Measurements from ENCODE around the gene VPS26B.

GRCh38 chr11:134233729-134234179 is 9.3 kb downstream of the VPS26B start:
- TF ChIP-seq CREB1 (IDR thresholded peaks at IDR 0.05; ENCODE audit: low read depth) (no peak), RAD21 (IDR thresholded peaks at IDR 0.05; ENCODE audit: low read depth) (no peak), TEAD4 (IDR thresholded peaks at IDR 0.05) (no peak), MAX (IDR thresholded peaks at IDR 0.05) (no peak), REST (IDR thresholded peaks at IDR 0.05; ENCODE audit: low read depth) (no peak), CEBPB (IDR thresholded peaks at IDR 0.05) (no peak), NFIC (IDR thresholded peaks at IDR 0.05) (no peak), FOXM1 (IDR thresholded peaks at IDR 0.05; ENCODE audit: borderline replicate concordance, low read depth) (no peak), EP300 (IDR thresholded peaks at IDR 0.05; ENCODE audit: borderline replicate concordance) (no peak), TCF12 (IDR thresholded peaks at IDR 0.05; ENCODE audit: low read depth) (no peak)

Data from Ishikawa (cell line).